Neutrophil (primary cell): ENCODE data around the gene EHMT1.

Experiments used
- H3K27ac ChIP-seq: fragments of 200-600 bp; sonication (generic); 2 replicates; pipeline ENCODE4 v1.5.1; 2016; ENCODE audit warnings: mild to moderate bottlenecking, moderate library complexity
- H3K27me3 ChIP-seq: fragments of 200-600 bp; sonication (generic); 2 replicates; pipeline ENCODE4 v1.6.0; 2016; ENCODE audit warnings: mild to moderate bottlenecking
- H3K36me3 ChIP-seq: fragments of 200-600 bp; sonication (generic); 2 replicates; pipeline ENCODE4 v1.5.1; 2017
- H3K4me1 ChIP-seq, 2 experiments: fragments of 200-600 bp in 1 of 2; sonication (generic) in 1 of 2; 1 replicate in 1 of 2; 2 replicates in 1 of 2; pipeline versions ENCODE4 v1.5.1 to v1.6.1; 2013 to 2016; ENCODE audit warnings: low read depth in 1 of 2, low read length in 1 of 2, mild to moderate bottlenecking in 1 of 2, moderate library complexity in 1 of 2; ENCODE audit not compliant: control insufficient read depth in 1 of 2, insufficient read depth in 1 of 2
- H3K4me3 ChIP-seq, 2 experiments: fragments of 200-600 bp in 1 of 2; sonication (generic) in 1 of 2; 1 replicate in 1 of 2; 2 replicates in 1 of 2; pipeline ENCODE4 v1.5.1; 2013 to 2016; ENCODE audit warnings: low read depth in 1 of 2, low read length in 1 of 2, mild to moderate bottlenecking in 1 of 2, moderate library complexity in 1 of 2
- H3K9me3 ChIP-seq: fragments of 200-600 bp; sonication (generic); 2 replicates; pipeline ENCODE4 v1.5.1; 2016
- CTCF ChIP-seq: fragments of 200-600 bp; sonication (generic); IDR thresholded peaks from 2 replicates; pipeline ENCODE4 v1.5.1; 2016; ENCODE audit warnings: antibody characterized with exemption

The EHMT1 gene

GRCh38 chr9:137716694-137717287, 98.0 kb downstream of the EHMT1 start:
- peak overlapping the region; percentile 63 for H3K27ac ChIP-seq
- H3K4me1 ChIP-seq: peaks cover 0 to 8% of the 10 kb centered on the region in 2 experiments
- no peaks in the 10 kb centered on the region for H3K27me3 ChIP-seq
- peaks cover 37% of the 10 kb centered on the region for H3K36me3 ChIP-seq
- H3K4me3 ChIP-seq: no peak overlapping the region
- TF ChIP-seq CTCF: no peak
- H3K9me3 ChIP-seq: peaks cover 3% of the 10 kb centered on the region

- Histone ChIP-seq H3K4me1 (peaks cover 0 to 2% of the 10 kb centered on the region in 2 experiments), H3K4me3 (no peak overlapping the region), H3K27me3 (no peaks in the 10 kb centered on the region), H3K27ac (no peak overlapping the region), H3K36me3 (peaks cover 36% of the 10 kb centered on the region), H3K9me3 (peaks cover 3% of the 10 kb centered on the region)
- TF ChIP-seq CTCF: no peak
Observed at GRCh38 chr9:137717776-137718327, 99.0 kb downstream of the EHMT1 start.

- peaks cover 36% of the 10 kb centered on the region for H3K36me3 ChIP-seq
- no peaks in the 10 kb centered on the region for H3K4me1 ChIP-seq
Observed at GRCh38 chr9:137719194-137719593, 100.4 kb downstream of the EHMT1 start.

GRCh38 chr9:137720571-137721110, 101.8 kb downstream of the EHMT1 start:
- peaks cover 3% of the 10 kb centered on the region for H3K9me3 ChIP-seq
- no peak for TF ChIP-seq CTCF
- H3K4me1 ChIP-seq: no peaks in the 10 kb centered on the region
- H3K27ac ChIP-seq: no peak overlapping the region
- no peak overlapping the region for H3K4me3 ChIP-seq
- no peaks in the 10 kb centered on the region for H3K27me3 ChIP-seq
- H3K36me3 ChIP-seq: peaks cover 38% of the 10 kb centered on the region

More at GRCh38 chr9:137719194-137719593, 100.4 kb downstream of the EHMT1 start:
- no peak overlapping the region for H3K4me3 ChIP-seq
- peaks cover 3% of the 10 kb centered on the region for H3K9me3 ChIP-seq
- TF ChIP-seq CTCF: no peak
- H3K27me3 ChIP-seq: no peaks in the 10 kb centered on the region
- no peak overlapping the region for H3K27ac ChIP-seq

GRCh38 chr9:137721479-137721878, 102.7 kb downstream of the EHMT1 start:
- H3K9me3 ChIP-seq: peaks cover 3% of the 10 kb centered on the region
- TF ChIP-seq CTCF: no peak
- no peaks in the 10 kb centered on the region for H3K27me3 ChIP-seq
- H3K36me3 ChIP-seq: peaks cover 42% of the 10 kb centered on the region
- H3K4me1 ChIP-seq: no peaks in the 10 kb centered on the region
- H3K4me3 ChIP-seq: no peak overlapping the region
- H3K27ac ChIP-seq: no peak overlapping the region
